ENCODE data around the gene RHBDF2.
A peak's percentile ranks its signal among the peaks of the same experiment; 100 is the strongest.

The RHBDF2 gene

GRCh38 chr17:76506408-76507345 is 5.5 kb upstream of the RHBDF2 start:
- DNase-seq: peak; percentile 86
- in situ Hi-C loops (cut with MboI; ENCODE audit: low pct_unique_long_range_greater_than_20kb, low sequenced_read_pairs): no loop called here

- in situ Hi-C loops (cut with MboI; ENCODE audit: low pct_unique_long_range_greater_than_20kb, low sequenced_read_pairs): no loop called here
- DNase-seq: no peak
Measured at GRCh38 chr17:76504117-76504516, 2.9 kb upstream of the RHBDF2 start.

GRCh38 chr17:76502341-76503211 is 1.4 kb upstream of the RHBDF2 start:
- in situ Hi-C loops (cut with MboI; ENCODE audit: low pct_unique_long_range_greater_than_20kb, low sequenced_read_pairs): no loop called here
- DNase-seq: no peak

- no peak for DNase-seq
- in situ Hi-C loops (cut with MboI; ENCODE audit: low pct_unique_long_range_greater_than_20kb, low sequenced_read_pairs): no loop called here
Measured at GRCh38 chr17:76501827-76502307, 644 bp upstream of the RHBDF2 start.

GRCh38 chr17:76500747-76501017 is 541 bp downstream of the RHBDF2 start:
- DNase-seq: no peak
- in situ Hi-C loops (cut with MboI; ENCODE audit: low pct_unique_long_range_greater_than_20kb, low sequenced_read_pairs): no loop called here

GRCh38 chr17:76500074-76500746 is 1.0 kb downstream of the RHBDF2 start:
- DNase-seq: no peak
- in situ Hi-C loops (cut with MboI; ENCODE audit: low pct_unique_long_range_greater_than_20kb, low sequenced_read_pairs): no loop called here

- DNase-seq: no peak
- in situ Hi-C loops (cut with MboI; ENCODE audit: low pct_unique_long_range_greater_than_20kb, low sequenced_read_pairs): no loop called here
Measured at GRCh38 chr17:76499267-76499667, 2.0 kb downstream of the RHBDF2 start.

- in situ Hi-C loops (cut with MboI; ENCODE audit: low pct_unique_long_range_greater_than_20kb, low sequenced_read_pairs): no loop called here
- no peak for DNase-seq
Measured at GRCh38 chr17:76498876-76499251, 2.4 kb downstream of the RHBDF2 start.

- DNase-seq: no peak
- in situ Hi-C loops (cut with MboI; ENCODE audit: low pct_unique_long_range_greater_than_20kb, low sequenced_read_pairs): no loop called here
Measured at GRCh38 chr17:76497979-76498875, 3.0 kb downstream of the RHBDF2 start.

- no peak for DNase-seq
- in situ Hi-C loops (cut with MboI; ENCODE audit: low pct_unique_long_range_greater_than_20kb, low sequenced_read_pairs): no loop called here
Measured at GRCh38 chr17:76497699-76497978, 3.6 kb downstream of the RHBDF2 start.

GRCh38 chr17:76496464-76496863 is 4.8 kb downstream of the RHBDF2 start:
- no peak for DNase-seq
- in situ Hi-C loops (cut with MboI; ENCODE audit: low pct_unique_long_range_greater_than_20kb, low sequenced_read_pairs): no loop called here

GRCh38 chr17:76495663-76496400 is 5.4 kb downstream of the RHBDF2 start:
- no peak for DNase-seq
- in situ Hi-C loops (cut with MboI; ENCODE audit: low pct_unique_long_range_greater_than_20kb, low sequenced_read_pairs): no loop called here

- in situ Hi-C loops (cut with MboI; ENCODE audit: low pct_unique_long_range_greater_than_20kb, low sequenced_read_pairs): no loop called here
- DNase-seq: no peak
Measured at GRCh38 chr17:76493505-76494167, 7.6 kb downstream of the RHBDF2 start.

- DNase-seq: peak; percentile 85
- in situ Hi-C loops (cut with MboI; ENCODE audit: low pct_unique_long_range_greater_than_20kb, low sequenced_read_pairs): no loop called here
Measured at GRCh38 chr17:76492989-76493501, 8.2 kb downstream of the RHBDF2 start.

- DNase-seq: no peak
- in situ Hi-C loops (cut with MboI; ENCODE audit: low pct_unique_long_range_greater_than_20kb, low sequenced_read_pairs): no loop called here
Measured at GRCh38 chr17:76492123-76492988, 8.9 kb downstream of the RHBDF2 start.

GRCh38 chr17:76491271-76492122 is 9.7 kb downstream of the RHBDF2 start:
- in situ Hi-C loops (cut with MboI; ENCODE audit: low pct_unique_long_range_greater_than_20kb, low sequenced_read_pairs): no loop called here

More at GRCh38 chr17:76491271-76492122, 9.7 kb downstream of the RHBDF2 start:
- DNase-seq: no peak

All from KBM-7 (cell line).